HG02885 (cell line): ENCODE measurements around the gene ACAD10.

Source experiments
- ATAC-seq: cut with Tn5 transposase; IDR thresholded peaks from one replicate; pipeline ENCODE4 v1.9.1; 2021; ENCODE audit warnings: mild to moderate bottlenecking; ENCODE audit not compliant: unreplicated experiment, poor library complexity

The ACAD10 gene

DNA sequence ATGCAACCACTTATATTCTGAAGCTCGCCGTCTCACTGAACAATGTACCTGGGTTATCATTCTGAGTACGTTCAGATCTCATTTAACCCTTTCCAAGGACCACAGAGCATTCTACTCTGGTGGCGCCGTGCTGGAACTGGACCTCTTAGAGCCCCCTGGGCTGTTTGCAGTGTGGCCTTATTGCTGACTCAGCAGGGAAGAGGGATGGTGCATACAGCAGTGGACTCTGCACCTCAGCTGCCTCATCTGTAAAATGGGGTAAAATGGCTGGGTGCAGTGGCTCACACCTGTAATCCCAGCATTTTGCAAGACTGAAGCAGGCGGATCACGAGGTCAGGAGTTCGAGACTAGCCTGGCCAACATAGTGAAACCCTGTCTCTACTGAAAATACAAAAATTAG, 83.7 kb downstream of the ACAD10 start:
- no peak for ATAC-seq

DNA sequence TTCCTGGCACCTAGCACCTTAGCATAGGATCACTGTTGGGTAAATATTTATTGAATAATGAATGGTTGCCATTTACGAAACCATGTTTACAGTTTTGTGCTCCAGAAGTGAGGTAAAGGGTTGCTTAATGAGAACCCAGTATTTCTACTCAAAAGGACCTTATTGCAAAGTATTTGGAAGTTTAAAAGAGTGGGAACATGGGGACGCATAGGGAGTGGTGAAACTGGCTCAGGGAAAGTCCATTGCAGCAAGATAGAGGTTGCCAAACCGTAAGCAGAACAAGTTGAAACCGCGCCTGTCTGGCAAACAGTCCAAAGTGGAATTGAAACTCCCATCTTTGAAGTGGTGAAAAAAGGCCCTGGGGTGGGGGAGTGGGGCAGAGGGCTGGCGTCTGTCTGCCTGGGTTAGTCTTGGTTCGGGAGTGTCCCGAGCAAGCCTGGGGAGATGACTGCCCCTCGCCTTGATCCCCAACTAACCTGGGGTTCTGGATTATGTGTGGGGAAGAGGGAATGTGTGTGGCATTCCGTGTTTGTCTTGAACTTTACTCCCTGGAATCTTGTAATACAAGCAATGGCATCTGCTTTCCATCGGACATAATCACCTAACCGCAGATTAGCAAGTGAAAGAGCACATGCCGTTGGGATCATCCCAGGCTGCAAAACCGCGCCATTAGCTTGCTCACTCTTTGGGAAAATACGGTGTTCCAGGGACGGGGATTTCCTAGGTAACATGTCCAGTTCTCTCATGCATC, 88.1 kb downstream of the ACAD10 start:
- peak; percentile 62 for ATAC-seq

DNA sequence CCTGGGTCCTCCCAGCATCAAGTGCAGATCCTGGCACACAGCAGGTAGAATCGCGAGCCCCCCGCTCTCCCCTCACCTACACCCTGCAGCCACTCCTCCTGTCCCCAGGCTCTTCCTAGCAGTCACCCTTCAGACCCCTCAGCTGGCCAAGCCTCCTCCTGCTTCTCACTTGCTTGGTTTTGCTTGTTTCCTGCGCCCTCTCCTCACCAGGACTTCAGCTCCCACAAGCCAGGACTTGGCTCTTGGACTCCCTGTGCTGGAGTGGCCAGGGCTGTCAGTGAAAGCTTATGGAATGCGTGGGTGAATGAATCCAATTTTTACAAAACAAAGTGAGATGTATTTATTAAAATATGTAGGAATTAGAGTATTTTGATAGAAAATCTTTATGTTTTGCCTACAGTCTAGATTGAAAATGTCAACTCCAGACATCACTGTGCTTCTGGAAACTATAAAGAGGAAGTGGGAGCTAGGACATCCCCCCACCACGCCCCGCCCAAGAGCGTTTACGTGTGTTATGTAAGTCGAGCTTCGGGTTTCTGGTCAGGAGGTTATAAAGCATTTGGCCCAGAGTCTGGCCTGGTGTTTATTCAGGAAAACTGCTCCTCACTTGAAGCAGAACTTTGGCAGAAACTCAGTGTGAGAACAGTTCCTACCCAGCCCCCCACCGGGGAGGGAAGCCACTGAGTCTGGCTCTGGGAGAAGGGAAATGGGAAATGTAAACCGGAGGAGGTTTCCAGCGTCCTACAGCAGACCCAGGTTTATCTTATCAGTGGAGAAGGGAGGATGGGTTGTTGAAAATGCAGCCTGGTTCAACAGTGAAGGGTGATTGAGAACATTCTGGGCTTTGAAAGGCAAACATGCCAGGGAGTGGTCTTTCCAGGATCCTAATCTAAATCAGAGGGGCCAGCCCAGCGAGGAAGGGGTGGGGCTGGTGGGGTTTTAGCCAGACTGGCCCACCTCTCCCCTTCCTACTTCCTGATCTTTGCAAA, 89.6 kb downstream of the ACAD10 start:
- peak; percentile 66 for ATAC-seq

DNA sequence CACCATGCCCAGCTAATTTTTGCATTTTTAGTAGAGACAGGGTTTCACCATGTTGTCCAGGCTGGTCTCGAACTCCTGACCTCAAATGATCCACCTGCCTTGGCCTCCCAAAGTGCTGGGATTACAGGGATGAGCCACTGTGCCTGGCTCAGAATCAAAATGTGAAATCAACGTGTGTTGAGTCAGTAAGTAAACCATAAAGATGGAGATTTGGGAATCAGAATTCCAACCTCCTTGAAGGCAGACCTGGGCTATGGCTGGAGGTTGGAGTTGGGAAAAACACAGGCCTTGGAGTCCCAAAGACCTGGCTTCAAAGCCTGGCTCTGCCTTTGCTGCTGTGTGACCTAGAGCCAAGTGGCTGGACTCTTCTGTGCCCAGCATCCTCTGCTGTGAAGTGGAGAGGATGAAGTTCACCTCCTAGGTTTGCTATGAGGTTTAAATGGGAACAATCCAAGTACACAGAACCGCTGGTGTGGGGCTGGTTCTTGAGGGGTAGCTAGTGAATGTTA, 91.0 kb downstream of the ACAD10 start:
- ATAC-seq = no peak

DNA sequence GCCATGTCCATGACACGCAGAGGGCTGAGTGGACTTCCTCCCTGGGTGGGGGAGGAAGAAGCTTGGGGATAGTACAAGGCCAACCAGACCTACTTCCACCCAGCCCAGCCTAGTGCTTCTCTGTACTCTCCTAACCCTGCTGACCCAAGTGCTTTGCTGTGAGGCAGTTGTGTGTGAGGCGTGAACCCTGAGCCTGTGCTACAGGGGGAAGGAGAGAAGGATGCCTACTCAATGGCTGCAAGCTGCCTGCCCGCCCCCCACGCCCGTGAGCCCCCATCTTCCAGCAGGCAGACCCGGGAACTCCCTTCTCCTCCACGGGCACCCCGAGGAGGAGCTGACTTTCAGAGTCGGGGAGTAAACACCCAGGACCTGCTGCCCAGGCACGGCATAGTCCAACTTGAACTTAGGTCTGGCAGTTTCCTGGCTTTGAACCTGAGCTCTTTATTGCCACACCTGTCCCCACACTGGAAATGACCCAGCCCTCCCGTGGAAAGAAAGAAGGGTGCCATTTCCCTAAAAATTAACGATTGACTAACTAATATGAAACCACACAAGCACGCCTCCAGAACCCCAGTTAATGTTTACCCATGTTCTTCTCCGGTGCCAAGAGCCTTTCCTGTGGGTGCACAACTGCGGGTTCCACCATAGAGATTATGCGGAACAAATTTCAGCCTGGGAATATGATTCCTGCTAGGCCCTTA, 91.6 kb downstream of the ACAD10 start:
- ATAC-seq = no peak

DNA sequence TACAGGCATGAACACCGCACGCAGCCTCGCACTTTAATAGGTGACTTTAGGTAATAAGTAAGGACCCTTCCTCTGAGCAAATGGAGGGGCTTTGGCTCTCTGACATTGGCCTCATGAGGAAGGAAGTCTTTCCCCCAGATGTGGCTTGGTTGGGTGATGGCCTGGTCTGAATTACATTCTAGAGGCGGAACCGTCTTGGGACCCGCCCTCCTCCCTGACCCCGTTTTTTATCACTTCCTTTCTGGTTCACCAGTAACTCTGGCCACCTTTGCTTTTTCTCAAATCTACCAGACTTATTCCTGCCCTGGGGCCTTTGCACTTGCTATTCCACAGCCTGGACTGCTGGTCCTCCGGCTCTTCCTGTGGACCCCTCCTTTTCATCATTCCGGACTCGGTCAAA, 94.3 kb downstream of the ACAD10 start:
- no peak for ATAC-seq

DNA sequence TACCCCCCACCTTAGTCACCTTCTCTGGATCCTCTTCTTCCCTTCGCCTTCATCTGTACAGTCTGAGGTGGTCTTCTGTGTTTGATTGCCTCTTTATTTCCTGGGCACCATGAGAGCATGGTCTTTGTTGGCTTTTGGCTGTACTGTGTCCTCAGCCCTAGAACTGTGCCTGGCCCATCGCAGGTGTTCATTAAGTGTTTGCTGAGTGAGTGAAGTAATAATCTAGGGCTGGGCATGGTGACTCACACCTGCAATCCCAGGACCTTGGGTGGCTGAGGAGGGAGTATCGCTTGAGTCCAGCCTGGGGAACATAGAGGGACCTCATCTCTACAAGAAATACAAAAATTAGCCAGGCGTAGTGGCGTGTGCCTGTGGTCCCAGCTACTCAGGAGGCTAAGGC, 94.8 kb downstream of the ACAD10 start:
- ATAC-seq = no peak

DNA sequence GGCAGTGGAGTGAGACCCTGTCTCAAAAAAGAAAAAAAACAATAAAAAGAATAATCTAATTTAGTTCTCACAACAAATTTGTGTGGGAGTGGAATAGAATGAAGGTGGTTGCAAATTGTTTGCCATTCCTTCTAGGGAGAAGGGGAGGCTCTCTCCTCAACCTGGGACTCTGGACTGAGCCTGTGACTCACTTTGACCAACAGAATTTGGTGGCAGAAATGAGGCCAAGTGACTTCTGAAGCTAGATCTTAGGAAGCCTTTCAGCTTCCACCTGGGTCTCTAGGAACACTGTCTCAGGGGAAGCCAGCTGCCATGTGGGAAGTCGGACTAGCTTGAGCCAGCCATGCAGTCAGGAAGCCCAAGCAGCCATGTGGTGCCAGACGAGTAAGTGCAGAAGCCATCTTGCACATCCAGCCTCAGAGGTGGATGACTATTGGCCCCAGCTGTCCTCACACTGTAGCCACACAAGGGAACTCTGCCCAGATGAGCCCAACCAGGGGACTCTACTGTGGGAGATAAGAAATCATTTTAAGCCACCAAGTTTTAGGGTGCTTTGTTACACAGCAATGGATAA, 95.3 kb downstream of the ACAD10 start:
- ATAC-seq = no peak

DNA sequence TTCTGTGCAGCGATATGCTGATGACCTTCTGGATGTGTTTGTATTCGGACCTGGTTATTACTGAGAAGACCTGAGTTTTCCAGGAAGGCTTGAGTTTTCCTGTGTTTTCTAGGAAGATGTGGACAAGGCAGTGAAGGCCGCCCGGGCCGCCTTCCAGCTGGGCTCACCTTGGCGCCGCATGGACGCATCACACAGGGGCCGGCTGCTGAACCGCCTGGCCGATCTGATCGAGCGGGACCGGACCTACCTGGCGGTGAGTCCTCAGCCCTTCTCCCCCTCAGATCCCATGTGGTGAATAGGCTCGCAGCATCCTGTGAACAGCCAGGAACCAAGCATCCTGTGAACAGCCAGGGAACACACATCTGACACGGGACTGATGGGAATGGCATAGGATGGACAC, 97.2 kb downstream of the ACAD10 start:
- ATAC-seq = no peak

DNA sequence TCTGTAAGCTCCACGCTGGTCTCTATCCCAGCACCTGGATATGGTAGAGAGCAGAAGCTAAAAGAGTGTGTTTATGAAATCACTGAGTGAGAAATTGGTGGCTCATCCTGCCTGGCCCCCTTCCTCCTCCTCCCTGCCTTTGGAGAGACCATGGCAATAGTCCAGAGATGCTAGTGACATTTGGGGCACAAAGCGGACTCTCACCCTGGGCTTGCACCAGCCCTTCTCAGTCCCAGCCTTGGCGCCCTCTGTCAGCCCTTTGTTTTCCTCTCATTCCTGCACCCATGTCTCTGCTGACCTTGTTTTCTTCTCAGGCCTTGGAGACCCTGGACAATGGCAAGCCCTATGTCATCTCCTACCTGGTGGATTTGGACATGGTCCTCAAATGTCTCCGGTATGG, 99.1 kb downstream of the ACAD10 start:
- ATAC-seq = no peak

DNA sequence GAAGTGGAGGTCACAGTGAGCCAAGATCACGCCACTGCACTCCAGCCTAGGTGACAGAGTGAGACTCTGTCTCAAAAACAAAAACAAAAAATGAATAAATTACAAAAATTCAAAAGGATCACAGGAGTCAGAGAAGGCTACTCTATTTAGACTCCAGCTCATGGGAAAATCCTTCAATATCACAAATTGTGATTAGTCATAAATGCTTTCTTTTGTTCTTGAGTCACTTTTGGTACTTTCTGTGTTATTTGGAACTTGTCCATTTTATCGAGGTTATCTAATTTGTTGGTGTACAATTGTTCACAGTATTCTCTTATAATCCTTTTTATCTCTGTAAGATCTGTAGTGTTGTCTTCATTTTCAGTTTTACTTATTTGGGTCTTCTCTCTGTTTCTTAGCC, 99.8 kb downstream of the ACAD10 start:
- no peak for ATAC-seq

DNA sequence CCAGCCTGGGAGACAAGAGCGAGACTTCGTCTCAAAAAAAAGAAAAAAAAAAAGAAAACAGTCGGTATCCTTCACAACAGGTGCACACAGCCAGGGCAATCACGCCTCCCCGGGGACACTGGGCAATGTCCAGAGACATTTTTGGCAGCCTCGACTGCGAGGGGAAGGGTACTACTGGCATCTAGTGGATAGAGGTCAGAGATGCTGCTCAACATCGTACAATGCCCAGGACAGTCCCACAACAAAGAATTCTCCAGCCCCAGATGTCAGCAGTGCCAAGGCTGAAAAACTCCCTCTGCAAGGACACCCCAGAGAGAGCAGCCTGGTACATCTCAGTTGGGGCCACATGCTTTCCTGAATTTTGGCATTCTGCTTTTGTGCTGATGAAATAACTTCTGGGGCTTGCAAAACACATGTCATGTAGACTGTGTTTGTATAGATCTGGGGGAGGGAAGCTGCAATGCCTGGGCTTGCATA, 102.4 kb downstream of the ACAD10 start:
- no peak for ATAC-seq

DNA sequence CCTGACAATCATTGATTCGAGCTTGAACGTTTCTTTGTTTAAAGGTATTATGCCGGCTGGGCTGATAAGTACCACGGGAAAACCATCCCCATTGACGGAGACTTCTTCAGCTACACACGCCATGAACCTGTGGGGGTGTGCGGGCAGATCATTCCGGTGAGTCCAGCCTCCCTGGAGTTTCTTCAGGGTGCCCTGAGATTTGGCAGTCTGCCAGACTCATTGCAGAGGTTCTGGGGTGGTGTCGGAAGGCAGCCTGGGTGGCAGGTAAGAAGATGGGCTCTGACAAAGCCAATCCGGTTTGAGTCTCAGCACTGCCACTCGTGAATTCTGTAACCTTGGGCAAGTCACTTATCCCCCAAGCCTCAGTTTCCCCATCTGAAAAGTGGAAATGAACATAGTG, 103.9 kb downstream of the ACAD10 start:
- ATAC-seq = no peak

DNA sequence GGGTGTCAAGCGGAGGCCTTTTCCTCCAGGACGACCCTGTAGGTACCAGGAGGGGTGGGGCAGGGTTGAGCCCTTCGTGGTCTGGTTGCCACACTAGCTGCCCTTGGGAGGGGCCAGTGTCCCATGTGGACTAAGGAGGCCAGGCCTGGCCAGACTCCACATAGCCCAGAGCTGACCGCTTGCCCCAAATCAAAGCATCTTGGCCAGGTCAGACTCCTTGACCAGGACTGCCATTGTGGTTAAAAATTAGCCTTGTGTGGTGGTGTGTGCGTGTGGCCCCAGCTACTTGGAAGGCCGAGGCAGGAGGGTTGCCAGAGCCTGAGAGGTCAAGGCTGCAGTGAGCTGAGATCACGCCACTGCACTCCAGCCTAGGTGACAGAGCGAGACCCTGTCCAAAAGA, 105.7 kb downstream of the ACAD10 start:
- no peak for ATAC-seq

DNA sequence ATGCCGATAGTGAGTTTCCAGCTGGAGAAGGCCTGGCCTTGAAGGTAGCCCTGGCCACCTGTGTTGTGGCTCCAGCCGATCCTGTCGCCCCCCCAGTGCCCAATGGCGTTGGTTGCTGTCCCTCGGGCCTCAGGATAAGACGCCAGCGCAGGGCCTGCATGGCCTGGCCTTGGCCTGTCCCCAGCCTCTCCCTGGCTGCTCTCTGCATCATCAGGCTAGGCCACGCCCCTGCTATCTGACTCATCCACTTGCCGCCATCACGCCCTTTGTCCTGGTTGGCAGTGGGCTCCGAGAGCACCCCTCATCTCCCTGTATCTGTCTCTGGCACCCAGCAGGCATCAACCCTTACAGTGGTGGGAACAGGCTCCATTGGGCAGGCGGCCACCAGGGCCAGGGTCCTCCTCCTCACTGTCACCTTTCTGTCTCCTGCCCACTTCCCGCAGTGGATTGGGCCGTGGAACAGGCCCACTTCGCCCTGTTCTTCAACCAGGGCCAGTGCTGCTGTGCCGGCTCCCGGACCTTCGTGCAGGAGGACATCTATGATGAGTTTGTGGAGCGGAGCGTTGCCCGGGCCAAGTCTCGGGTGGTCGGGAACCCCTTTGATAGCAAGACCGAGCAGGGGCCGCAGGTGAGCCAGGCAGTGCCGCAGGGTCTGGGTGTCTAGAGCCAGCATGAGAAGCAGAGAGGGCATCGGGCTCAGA, 106.5 kb downstream of the ACAD10 start:
- no peak for ATAC-seq

DNA sequence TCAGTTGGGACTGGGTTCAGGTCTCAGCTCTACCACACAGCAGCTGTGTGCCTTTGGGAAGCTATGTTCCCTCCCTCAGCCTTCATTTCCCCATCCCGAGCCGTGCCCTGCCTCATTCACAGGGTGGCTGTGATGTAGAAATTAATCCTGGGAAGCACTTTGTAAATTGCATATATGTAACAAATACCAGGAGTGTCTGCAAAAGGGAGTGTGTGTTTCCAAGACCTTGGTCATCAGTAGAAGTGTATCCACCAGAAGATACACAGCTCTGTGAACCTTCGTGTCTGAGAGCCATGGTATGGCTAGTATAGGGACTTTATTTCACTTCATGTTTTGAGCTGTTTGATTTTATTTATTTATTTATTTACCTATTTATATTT, 107.0 kb downstream of the ACAD10 start:
- no peak for ATAC-seq

DNA sequence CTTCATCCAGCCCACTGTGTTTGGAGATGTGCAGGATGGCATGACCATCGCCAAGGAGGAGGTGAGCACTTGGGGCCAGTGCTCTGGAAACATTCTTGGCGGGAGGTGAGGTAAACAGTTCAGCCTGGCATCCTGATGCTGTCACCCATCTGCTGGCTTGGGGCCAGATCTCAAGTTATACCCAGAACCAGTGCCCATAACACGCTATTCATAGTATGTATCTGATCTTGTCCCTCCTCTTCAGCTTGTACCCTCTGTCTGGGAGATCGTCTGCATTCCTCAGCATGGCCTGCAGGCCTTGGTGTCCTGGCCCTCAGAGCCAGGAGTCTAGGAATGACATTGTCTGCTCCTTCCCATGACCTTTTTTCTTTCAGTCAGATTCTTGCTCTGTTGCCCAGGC, 112.3 kb downstream of the ACAD10 start:
- ATAC-seq = no peak

DNA sequence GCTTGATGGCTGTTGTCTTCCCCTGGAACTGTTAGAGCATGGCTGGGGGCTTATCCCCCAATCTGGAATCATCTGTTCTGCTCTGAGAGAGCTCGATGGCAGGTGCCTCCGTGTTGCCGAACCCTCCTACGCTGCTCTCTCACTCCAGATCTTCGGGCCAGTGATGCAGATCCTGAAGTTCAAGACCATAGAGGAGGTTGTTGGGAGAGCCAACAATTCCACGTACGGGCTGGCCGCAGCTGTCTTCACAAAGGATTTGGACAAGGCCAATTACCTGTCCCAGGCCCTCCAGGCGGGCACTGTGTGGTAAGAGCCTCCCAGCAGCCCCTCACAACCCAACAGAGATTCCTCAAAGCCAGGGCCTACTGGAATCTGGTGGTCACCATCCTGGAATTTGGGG, 113.9 kb downstream of the ACAD10 start:
- ATAC-seq = no peak

DNA sequence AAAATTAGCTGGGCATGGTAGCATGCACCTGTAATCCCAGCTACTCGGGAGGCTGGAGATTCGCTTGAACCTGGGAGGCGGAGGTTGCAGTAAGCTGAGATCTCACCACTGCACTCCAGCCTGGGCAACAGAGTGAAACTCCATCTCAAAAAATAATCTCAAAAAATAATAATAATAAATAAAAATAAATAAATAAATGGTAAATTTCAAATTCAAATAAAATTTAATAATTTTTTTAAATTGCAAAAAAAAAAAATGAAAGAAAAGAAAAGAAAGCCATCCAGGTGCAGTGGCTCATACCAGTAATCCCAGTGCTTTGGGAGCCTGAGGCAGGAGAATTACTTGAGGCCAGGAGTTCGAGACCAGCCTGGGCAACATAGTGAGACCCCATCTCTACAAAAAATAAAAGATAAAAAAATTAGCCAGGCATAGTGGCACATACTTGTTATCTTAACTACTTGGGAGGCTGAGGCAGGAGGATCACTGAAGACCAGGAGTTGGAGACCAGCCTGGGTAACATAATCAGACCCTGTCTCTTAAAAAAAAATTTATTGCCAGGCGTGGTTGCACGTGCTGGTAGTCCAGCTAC, 117.3 kb downstream of the ACAD10 start:
- ATAC-seq = no peak
